ENCODE measurements around the gene RRN3.
A peak's percentile ranks its signal among the peaks of the same experiment; 100 is the strongest.

RRN3 gene

DNA sequence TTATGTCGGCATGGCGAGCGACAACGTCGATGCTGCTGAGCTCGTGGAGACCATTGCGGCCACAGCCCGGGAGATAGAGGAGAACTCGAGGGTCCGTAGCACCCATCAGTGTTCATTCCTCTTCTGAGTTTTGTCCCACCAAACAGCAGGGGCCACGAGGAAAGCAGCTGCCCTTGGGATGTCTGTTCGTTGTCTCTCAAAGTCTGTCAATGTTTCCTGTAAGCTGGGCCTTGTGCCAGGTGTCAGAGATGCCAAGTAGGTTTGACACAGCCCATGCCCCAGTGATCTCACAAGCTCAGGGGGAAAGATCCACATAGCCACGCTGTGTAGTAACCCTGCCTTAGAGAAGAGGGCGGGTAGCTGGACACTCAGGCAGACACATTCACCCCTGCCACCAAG is 60.8 kb downstream of the RRN3 start:
- no peak for DNase-seq (ENCODE audit: low read depth in 1 of 2, low spot score in 1 of 2)
- Histone ChIP-seq H3K4me3 (replicated peaks; ENCODE audit: insufficient read depth, low read length) (no peak overlapping the region), H3K27ac (replicated peaks) (no peak overlapping the region), H3K27me3 (ENCODE audit: insufficient read depth, poor library complexity, severe bottlenecking) (no peaks in the 10 kb centered on the region)
- TF ChIP-seq POLR2AphosphoS5 (IDR thresholded peaks at IDR 0.05; ENCODE audit: low read depth) (no peak), GABPA (IDR thresholded peaks at IDR 0.05; ENCODE audit: low read depth) (no peak), SPI1 (IDR thresholded peaks at IDR 0.05; ENCODE audit: borderline replicate concordance, low read depth) (no peak)
- TF ChIP-seq, protein P1, sequence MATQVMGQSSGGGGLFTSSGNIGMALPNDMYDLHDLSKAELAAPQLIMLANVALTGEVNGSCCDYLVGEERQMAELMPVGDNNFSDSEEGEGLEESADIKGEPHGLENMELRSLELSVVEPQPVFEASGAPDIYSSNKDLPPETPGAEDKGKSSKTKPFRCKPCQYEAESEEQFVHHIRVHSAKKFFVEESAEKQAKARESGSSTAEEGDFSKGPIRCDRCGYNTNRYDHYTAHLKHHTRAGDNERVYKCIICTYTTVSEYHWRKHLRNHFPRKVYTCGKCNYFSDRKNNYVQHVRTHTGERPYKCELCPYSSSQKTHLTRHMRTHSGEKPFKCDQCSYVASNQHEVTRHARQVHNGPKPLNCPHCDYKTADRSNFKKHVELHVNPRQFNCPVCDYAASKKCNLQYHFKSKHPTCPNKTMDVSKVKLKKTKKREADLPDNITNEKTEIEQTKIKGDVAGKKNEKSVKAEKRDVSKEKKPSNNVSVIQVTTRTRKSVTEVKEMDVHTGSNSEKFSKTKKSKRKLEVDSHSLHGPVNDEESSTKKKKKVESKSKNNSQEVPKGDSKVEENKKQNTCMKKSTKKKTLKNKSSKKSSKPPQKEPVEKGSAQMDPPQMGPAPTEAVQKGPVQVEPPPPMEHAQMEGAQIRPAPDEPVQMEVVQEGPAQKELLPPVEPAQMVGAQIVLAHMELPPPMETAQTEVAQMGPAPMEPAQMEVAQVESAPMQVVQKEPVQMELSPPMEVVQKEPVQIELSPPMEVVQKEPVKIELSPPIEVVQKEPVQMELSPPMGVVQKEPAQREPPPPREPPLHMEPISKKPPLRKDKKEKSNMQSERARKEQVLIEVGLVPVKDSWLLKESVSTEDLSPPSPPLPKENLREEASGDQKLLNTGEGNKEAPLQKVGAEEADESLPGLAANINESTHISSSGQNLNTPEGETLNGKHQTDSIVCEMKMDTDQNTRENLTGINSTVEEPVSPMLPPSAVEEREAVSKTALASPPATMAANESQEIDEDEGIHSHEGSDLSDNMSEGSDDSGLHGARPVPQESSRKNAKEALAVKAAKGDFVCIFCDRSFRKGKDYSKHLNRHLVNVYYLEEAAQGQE (IDR thresholded peaks at IDR 0.05; ENCODE audit: insufficient replicate concordance, low read depth) = no peak
- TF ChIP-seq, protein P2, sequence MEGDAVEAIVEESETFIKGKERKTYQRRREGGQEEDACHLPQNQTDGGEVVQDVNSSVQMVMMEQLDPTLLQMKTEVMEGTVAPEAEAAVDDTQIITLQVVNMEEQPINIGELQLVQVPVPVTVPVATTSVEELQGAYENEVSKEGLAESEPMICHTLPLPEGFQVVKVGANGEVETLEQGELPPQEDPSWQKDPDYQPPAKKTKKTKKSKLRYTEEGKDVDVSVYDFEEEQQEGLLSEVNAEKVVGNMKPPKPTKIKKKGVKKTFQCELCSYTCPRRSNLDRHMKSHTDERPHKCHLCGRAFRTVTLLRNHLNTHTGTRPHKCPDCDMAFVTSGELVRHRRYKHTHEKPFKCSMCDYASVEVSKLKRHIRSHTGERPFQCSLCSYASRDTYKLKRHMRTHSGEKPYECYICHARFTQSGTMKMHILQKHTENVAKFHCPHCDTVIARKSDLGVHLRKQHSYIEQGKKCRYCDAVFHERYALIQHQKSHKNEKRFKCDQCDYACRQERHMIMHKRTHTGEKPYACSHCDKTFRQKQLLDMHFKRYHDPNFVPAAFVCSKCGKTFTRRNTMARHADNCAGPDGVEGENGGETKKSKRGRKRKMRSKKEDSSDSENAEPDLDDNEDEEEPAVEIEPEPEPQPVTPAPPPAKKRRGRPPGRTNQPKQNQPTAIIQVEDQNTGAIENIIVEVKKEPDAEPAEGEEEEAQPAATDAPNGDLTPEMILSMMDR (IDR thresholded peaks at IDR 0.05; ENCODE audit: insufficient read depth, low read length) = no peak

DNA sequence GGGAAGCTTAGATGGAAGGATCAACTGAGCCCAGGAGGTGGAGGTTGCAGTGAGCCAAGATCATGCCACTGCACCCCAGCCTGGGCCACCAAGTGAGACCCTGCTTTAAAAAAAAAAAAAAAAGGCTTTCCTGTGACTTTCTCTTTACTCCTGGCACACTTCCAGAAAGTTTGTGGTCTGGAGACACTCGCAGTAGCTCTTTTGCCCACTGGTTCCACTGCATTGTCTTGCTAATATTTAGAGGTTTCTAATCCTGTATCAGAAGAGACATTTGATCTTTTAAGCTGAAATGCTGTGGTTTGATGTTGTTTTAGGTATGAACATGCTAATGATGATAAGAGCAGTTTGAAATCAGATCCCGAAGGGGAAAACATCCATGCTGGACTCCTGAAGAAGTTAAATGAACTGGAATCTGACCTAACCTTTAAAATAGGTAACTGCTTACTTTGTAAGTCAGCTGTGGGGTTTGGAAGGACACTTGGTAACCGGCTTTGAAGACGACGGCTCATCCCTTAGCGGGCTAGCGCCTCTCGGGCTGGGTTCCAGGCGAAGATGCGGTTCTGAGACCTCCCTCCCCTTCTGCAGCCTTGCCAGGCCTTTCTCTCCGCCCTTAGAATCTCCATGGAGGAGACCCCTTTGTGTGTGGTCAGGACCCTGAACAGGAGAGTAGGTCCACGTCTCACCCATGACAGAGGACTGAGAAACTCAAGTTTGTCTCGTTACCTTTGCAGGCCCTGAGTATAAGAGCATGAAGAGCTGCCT is 61.3 kb downstream of the RRN3 start:
- H3K27ac ChIP-seq (replicated peaks) = no peak overlapping the region
- H3K27me3 ChIP-seq (ENCODE audit: insufficient read depth, poor library complexity, severe bottlenecking) = no peaks in the 10 kb centered on the region
- DNase-seq (ENCODE audit: low read depth in 1 of 2, low spot score in 1 of 2) = peak in 1 of 2 experiments; percentile 23
- no peak overlapping the region for H3K4me3 ChIP-seq (replicated peaks; ENCODE audit: insufficient read depth, low read length)
- TF ChIP-seq, protein P1 (IDR thresholded peaks at IDR 0.05; ENCODE audit: insufficient replicate concordance, low read depth) = no peak
- TF ChIP-seq SPI1 (IDR thresholded peaks at IDR 0.05; ENCODE audit: borderline replicate concordance, low read depth) (no peak), POLR2AphosphoS5 (IDR thresholded peaks at IDR 0.05; ENCODE audit: low read depth) (no peak), GABPA (IDR thresholded peaks at IDR 0.05; ENCODE audit: low read depth) (no peak)
- TF ChIP-seq, protein P2 (IDR thresholded peaks at IDR 0.05; ENCODE audit: insufficient read depth, low read length) = no peak

DNA sequence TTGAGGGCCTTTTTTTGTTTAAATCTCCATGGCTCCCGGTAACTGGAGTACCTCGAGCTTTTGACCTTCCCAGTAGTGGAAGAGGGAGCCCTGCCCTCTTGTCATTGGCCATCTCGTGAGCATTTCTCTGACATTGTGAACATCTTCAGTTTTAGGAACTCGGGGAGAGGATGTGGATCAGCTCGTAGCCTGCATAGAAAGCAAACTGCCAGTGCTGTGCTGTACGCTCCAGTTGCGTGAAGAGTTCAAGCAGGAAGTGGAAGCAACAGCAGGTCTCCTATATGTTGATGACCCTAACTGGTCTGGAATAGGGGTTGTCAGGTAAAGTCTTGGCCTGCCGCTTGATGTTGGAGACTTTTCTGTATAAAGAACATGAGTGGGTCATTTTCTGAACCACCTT is 62.5 kb downstream of the RRN3 start:
- Histone ChIP-seq H3K4me3 (replicated peaks; ENCODE audit: insufficient read depth, low read length) (no peak overlapping the region), H3K27ac (replicated peaks) (peak overlapping the region; percentile 49), H3K27me3 (ENCODE audit: insufficient read depth, poor library complexity, severe bottlenecking) (no peaks in the 10 kb centered on the region)
- TF ChIP-seq, protein P1 (IDR thresholded peaks at IDR 0.05; ENCODE audit: insufficient replicate concordance, low read depth) = no peak
- TF ChIP-seq GABPA (IDR thresholded peaks at IDR 0.05; ENCODE audit: low read depth) (no peak), POLR2AphosphoS5 (IDR thresholded peaks at IDR 0.05; ENCODE audit: low read depth) (no peak), SPI1 (IDR thresholded peaks at IDR 0.05; ENCODE audit: borderline replicate concordance, low read depth) (peak; percentile 26; the same call in 1 of the 2 replicates)
- peak in 1 of 2 experiments; percentile 43 for DNase-seq (ENCODE audit: low read depth in 1 of 2, low spot score in 1 of 2)
